GM18951 (cell line): ENCODE results near the gene MITF.

Experiments
- POLR2A ChIP-seq: IDR thresholded peaks from 4 replicates; pipeline ENCODE4 v1.6.1; 2011; ENCODE audit warnings: mild to moderate bottlenecking; ENCODE audit not compliant: insufficient read length, insufficient read depth; ENCODE audit errors: extremely low read depth
- in situ Hi-C: fragments of 300-500 bp; cut with MboI; formaldehyde crosslinking; loops from one replicate; pipeline ENCODE4 v1.12.0; 2022; ENCODE audit warnings: low sequenced_read_pairs, mixed read lengths, inconsistent platforms; ENCODE audit not compliant: unreplicated experiment

Gene MITF

GRCh38 chr3:69738859-69739203 is 433 bp upstream of the MITF start:
- no peak for TF ChIP-seq POLR2A
- in situ Hi-C loops = no loop called here

DNA sequence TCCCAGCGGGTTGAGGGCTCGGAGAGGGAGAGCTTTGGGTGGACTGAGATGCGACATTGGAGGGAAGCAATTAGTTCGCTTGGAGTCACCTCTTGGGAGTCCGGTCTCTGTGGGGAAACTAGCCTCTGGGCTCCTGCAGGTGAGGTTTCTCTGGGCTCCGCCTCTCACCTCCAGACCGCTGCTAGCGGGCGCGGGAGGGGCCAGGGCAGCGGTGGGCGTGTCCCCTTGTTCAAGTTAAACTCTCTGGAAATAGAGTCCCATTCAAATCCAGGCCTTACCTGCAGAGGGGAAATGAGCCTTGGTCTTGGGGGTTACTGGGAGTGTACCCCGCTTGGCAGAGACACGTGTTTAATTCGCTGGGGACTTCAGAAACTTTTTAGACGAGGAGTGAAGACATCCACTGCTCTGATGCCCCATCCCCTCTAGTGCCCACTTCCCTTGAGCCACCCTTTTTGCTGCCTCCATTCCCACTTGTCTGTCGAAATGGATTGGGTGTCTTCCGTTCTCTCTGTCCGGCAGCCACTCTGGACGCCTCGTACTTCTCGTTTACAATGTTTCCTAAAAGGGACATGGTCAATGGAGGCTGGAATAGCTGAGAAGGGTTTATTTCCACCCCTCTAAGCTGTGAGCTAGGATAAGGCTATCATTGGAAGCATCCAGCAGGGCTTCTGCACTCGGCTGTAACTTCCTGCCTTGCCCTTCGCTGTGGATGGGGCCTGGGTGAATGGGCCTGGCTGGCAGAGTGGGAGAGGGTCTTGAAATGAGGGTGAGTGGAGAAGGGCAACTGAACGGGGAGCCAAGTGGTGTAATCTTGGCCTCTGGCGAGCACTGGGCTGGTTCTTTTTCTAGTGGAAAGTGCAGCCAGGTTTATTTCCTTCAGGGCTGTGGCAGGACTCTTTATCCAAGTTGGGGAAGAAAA is 1.1 kb downstream of the MITF start:
- TF ChIP-seq POLR2A = no peak
- in situ Hi-C loops = no loop called here

DNA sequence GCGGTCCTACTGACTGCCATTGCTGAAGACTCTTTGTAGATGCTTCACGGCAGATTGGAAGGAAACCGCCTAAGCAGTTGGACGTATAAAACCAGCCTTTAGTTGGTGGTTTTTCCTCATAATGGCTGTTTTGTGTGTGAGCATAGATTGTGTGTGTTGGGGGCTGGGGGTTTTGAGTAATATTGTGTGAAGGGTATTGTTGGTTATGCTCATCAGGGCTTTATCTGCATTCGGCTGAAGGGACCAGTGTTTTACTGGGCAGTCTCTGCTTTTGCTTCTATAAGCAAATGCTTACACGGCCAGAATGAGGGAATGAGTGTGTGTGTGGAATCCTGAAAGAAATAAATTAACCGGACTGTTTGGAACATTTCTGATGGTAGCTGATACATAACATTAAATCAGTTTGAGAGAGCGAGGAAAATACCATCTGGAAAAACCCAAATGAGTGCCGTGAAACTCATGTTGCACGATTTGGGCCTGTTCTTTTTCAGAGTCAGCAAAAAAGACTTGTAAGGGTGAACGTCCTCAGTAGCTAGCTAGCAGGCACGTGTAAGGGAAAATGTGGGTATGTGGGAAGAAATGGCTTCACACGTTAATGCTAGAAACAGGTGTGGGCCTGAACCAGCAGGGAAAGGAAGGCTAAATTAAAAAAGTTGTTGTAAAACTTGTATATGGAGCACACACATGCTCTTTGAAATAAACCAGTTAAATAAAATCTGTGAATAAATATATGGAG is 1.9 kb downstream of the MITF start:
- no peak for TF ChIP-seq POLR2A
- in situ Hi-C loops = no loop called here

- TF ChIP-seq POLR2A = no peak
- in situ Hi-C loops = no loop called here
These were observed 3.1 kb downstream of the MITF start for GRCh38 chr3:69742391-69742790.

- TF ChIP-seq POLR2A = no peak
- in situ Hi-C loops = no loop called here
These were observed 5.0 kb downstream of the MITF start for GRCh38 chr3:69743975-69744906.

- no peak for TF ChIP-seq POLR2A
- in situ Hi-C loops = no loop called here
These were observed 6.2 kb downstream of the MITF start for GRCh38 chr3:69745505-69745904.

DNA sequence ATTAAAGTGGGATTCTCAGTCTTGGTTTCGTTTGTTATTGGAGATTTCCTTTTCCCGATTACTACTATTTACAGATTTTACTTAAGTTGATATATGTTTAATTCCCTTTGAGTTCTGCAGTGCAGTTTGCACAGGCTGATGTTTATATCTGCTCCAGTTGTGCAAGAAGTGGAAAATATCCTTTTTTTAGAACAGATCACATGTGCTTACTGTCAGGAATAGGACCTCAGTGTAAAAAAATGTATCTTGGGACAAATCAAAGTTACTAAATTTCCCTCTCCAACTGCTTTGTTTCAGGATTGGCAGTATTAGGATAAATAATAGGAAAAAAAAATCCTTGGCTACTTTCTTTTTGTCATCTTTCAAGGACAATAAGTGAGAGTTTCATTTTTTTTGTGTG is 6.9 kb downstream of the MITF start:
- in situ Hi-C loops = no loop called here
- no peak for TF ChIP-seq POLR2A

DNA sequence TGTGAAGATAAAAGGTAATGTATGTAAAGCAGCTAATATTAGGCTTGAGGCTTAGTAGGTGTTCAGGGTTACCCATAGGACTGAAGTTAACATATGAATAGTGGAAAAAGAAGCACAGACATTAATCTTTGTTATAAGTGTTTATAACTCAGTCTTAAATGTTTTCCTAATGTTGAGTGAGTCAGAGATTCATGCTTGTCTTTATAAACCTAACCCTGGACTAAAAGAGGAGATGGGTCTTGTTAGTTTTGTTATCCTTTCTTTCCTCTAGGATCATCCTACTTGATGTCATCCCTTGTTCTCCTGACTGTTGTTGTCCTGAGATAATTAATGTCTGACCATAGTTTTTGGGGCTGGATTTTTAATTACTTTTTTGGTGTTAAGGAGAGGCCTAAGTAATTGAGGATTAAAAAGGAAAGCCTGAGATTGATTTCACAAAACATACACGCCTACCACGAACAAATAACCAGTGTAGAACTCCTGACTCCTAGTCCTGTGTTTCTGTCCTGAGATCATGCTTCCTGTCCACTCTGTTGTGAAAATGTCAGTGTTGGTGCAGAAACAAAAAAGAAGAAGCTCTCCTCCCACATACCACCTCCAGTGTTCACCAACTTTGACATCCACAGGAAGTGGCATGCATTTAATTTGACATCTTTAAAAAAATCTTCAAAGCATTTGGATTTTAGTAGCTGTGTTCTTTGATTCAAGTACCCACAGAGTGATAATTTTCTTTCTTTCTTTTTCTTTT is 8.4 kb downstream of the MITF start:
- TF ChIP-seq POLR2A = no peak
- in situ Hi-C loops = no loop called here

- in situ Hi-C loops = no loop called here
These were observed 9.2 kb downstream of the MITF start for GRCh38 chr3:69748503-69748902.

GRCh38 chr3:69749461-69749860 is 10.2 kb downstream of the MITF start:
- TF ChIP-seq POLR2A = no peak
- in situ Hi-C loops = no loop called here

More at GRCh38 chr3:69748503-69748902, 9.2 kb downstream of the MITF start:
- TF ChIP-seq POLR2A = no peak

GRCh38 chr3:69750549-69750948 is 11.3 kb downstream of the MITF start:
- no peak for TF ChIP-seq POLR2A
- in situ Hi-C loops = no loop called here

DNA sequence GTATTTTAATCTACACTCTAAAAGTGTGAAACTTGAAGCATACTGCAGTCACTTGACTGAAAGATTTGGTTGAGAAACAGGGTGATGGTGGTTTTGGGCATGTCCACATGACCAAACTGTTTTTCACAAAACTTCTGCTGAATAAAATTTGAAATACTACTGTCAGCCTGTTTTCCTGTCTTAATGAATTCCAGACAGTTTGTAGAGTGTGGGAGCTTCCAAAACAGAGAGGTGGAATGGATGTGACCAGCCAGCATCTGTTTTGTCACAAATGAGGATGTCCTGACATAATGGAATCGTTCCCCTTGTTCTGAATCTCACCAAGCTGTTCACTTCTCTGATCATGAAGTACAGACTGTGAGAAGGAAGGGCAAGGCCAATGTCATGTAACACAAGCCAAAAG is 11.8 kb downstream of the MITF start:
- in situ Hi-C loops = no loop called here
- no peak for TF ChIP-seq POLR2A

DNA sequence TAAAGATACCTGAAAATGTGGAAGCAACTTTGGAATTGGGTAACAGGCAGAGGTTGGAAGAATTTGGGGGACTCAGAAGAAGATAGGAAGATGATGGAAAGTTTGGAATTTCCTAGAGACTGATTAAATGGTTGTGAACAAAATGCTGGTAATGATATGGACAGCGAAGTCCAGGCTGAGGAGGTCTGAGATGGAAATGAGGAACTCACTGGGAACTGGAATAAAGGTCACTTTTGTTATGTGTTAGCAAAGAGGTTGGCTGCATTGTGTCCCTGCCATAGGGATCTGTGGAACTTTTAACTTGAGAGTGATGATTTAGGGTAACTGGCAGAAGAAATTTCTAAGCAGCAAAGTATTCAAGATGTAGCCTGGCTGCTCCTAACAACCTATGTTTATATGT is 13.0 kb downstream of the MITF start:
- no peak for TF ChIP-seq POLR2A
- in situ Hi-C loops = no loop called here
